GM21529 (cell line): ENCODE results near the gene NTM.

Experiments
- ATAC-seq: cut with Tn5 transposase; IDR thresholded peaks from one replicate; pipeline ENCODE4 v1.9.1; 2021; ENCODE audit not compliant: unreplicated experiment

The NTM gene

GRCh38 chr11:132211479-132211878 is 841.1 kb downstream of the NTM start:
- ATAC-seq: no peak

- ATAC-seq: no peak
Observed at GRCh38 chr11:132217856-132218255, 847.4 kb downstream of the NTM start.

- ATAC-seq: no peak
Observed at GRCh38 chr11:132220474-132220873, 850.1 kb downstream of the NTM start.

- ATAC-seq: no peak
Observed at GRCh38 chr11:132222345-132222744, 851.9 kb downstream of the NTM start.

- no peak for ATAC-seq
Observed at GRCh38 chr11:132226522-132226921, 856.1 kb downstream of the NTM start.

- no peak for ATAC-seq
Observed at GRCh38 chr11:132228746-132229325, 858.4 kb downstream of the NTM start.

- ATAC-seq: no peak
Observed at GRCh38 chr11:132231656-132232347, 861.4 kb downstream of the NTM start.

- no peak for ATAC-seq
Observed at GRCh38 chr11:132234878-132235277, 864.5 kb downstream of the NTM start.

GRCh38 chr11:132237781-132238180 is 867.4 kb downstream of the NTM start:
- no peak for ATAC-seq

- no peak for ATAC-seq
Observed at GRCh38 chr11:132238331-132238866, 868.0 kb downstream of the NTM start.

- no peak for ATAC-seq
Observed at GRCh38 chr11:132240374-132240773, 870.0 kb downstream of the NTM start.

GRCh38 chr11:132242632-132243031 is 872.2 kb downstream of the NTM start:
- ATAC-seq: no peak

GRCh38 chr11:132244846-132245245 is 874.4 kb downstream of the NTM start:
- no peak for ATAC-seq

- no peak for ATAC-seq
Observed at GRCh38 chr11:132245403-132246385, 875.3 kb downstream of the NTM start.

- no peak for ATAC-seq
Observed at GRCh38 chr11:132248580-132248979, 878.2 kb downstream of the NTM start.

- no peak for ATAC-seq
Observed at GRCh38 chr11:132249256-132249655, 878.8 kb downstream of the NTM start.

GRCh38 chr11:132251061-132251460 is 880.6 kb downstream of the NTM start:
- no peak for ATAC-seq

- ATAC-seq: no peak
Observed at GRCh38 chr11:132253469-132254264, 883.3 kb downstream of the NTM start.

GRCh38 chr11:132254906-132255305 is 884.5 kb downstream of the NTM start:
- no peak for ATAC-seq

GRCh38 chr11:132256528-132257279 is 886.3 kb downstream of the NTM start:
- ATAC-seq: no peak
